Mucosa of descending colon (tissue), 3 donors: ENCODE data around the gene PAPSS1. TPM values are rescaled to one million over a fixed set of nuclear protein-coding genes. Genes with fewer than 3 reads are reported as not detected.

ENCODE experiments used
- ATAC-seq: fragments of 200-7000 bp; cut with Tn5 transposase; one replicate; pipeline ENCODE4 v1.9.1; 2020; ENCODE audit warnings: mild to moderate bottlenecking, moderate library complexity
- DNase-seq, 3 donors: peaks; one replicate each; pipeline ENCODE4 v3.0.0-alpha.2; 2020
- H3K36me3 ChIP-seq: fragments of 200-600 bp; one replicate; pipeline ENCODE4 v1.8.0; 2021; ENCODE audit warnings: low read depth, mild to moderate bottlenecking
- H3K4me1 ChIP-seq: fragments of 200-600 bp; one replicate; pipeline ENCODE4 v1.8.0; 2021; ENCODE audit warnings: low read depth, mild to moderate bottlenecking
- H3K4me3 ChIP-seq: fragments of 200-600 bp; one replicate; pipeline ENCODE4 v1.8.0; 2021; ENCODE audit warnings: mild to moderate bottlenecking
- H3K9me3 ChIP-seq: fragments of 200-600 bp; one replicate; pipeline ENCODE4 v1.8.0; 2021; ENCODE audit warnings: mild to moderate bottlenecking
- intact Hi-C, 2 donors: fragments of 100-400 bp; cut with DNase I in 1 of 2; cut with micrococcal nuclease in 1 of 2; formaldehyde crosslinking; loops; one replicate each; pipeline versions ENCODE4 v1.11.0 to v1.11.1; 2022; cut with DNase I, micrococcal nuclease
- total RNA-seq, 3 donors: library from RNA; stranded (reverse); fragmentation: NEBNext Ultra II Directional in 2 of 3; extraction: Animal tissue kit (Norgen Biotek cat#: 25700) in 2 of 3; gene quantifications; one replicate each; pipeline versions ENCODE4 v1.2.1 to v1.2.4, GENCODE V29; 2021 to 2023
- TF ChIP-seq, protein P1 (sequence below): fragments of 200-600 bp; IDR thresholded peaks from one replicate; pipeline ENCODE4 v1.8.0; 2022; ENCODE audit warnings: antibody characterized with exemption, mild to moderate bottlenecking
- donor health status: DM: no; HTN: no; CAD: no; lungs with moderate emphysema.
- donor health status: DM: no; HTN: no; CAD: no.
- donor health status: DM: no; HTN: yes; CAD: no.

The PAPSS1 gene
- total RNA-seq, 3 donors from 2014 or later = 20.3 to 26.8 (median 20.7) TPM

DNA sequence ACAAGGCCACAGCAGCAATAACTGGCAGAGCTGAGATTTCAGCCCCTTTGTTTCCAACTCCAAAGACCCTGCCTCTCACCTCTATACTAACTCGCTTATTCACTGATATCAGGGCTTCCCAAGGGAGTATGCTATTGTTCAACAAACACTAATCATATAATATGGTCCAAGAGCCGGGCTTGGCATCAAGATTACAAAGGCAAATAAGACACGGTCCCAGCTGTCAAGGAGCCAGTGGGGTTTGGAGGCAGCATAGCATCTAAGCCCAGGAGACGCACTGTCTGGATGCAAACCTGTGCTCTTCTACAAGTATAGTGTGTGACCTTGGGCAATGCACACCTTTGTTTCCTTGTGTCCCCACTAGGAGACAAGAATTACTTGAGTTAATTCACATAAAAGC lies 28.7 kb downstream of the PAPSS1 start:
- Histone ChIP-seq H3K9me3 (no peaks in the 10 kb centered on the region), H3K36me3 (no peaks in the 10 kb centered on the region), H3K4me1 (no peaks in the 10 kb centered on the region), H3K4me3 (no peak overlapping the region)
- ATAC-seq (no peak), DNase-seq (no peak)
- TF ChIP-seq, protein P1, sequence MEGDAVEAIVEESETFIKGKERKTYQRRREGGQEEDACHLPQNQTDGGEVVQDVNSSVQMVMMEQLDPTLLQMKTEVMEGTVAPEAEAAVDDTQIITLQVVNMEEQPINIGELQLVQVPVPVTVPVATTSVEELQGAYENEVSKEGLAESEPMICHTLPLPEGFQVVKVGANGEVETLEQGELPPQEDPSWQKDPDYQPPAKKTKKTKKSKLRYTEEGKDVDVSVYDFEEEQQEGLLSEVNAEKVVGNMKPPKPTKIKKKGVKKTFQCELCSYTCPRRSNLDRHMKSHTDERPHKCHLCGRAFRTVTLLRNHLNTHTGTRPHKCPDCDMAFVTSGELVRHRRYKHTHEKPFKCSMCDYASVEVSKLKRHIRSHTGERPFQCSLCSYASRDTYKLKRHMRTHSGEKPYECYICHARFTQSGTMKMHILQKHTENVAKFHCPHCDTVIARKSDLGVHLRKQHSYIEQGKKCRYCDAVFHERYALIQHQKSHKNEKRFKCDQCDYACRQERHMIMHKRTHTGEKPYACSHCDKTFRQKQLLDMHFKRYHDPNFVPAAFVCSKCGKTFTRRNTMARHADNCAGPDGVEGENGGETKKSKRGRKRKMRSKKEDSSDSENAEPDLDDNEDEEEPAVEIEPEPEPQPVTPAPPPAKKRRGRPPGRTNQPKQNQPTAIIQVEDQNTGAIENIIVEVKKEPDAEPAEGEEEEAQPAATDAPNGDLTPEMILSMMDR = no peak
- intact Hi-C loops = no loop called here

DNA sequence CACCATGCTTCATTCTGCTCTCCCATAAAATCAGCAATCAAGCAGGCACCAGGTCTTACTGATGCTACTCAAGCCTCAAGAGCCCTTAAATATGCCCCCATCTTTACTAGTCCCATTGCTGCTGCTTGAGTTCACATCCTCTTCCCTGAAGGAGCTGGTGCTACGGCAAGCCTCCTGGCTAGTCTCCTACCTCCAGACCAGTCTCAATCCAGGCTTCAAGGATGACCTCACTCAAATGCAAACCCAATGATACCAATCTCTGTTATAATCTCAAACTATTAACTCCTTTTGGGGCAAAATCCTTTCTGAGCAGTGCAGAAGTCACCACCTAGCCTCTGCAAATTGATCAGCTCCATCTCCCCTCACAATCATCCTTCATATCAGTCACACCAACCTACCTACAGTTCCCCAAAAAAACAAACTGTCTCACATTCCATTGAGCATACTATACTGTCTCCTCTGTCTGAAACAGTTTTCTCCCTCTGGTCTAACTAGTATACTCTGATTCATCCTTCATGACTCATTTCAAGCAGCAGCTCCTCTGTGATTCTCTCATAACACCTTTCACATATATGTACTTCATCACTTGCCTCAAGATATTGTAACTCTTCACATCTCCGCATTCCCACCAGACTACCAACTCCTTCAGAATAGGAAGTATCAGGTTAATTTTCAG lies 30.0 kb downstream of the PAPSS1 start:
- ATAC-seq (no peak), DNase-seq (no peak)
- intact Hi-C loops = no loop called here
- H3K4me3 ChIP-seq = no peak overlapping the region
- H3K36me3 ChIP-seq = no peaks in the 10 kb centered on the region
- H3K4me1 ChIP-seq = no peaks in the 10 kb centered on the region
- TF ChIP-seq, protein P1 = no peak
- no peaks in the 10 kb centered on the region for H3K9me3 ChIP-seq

DNA sequence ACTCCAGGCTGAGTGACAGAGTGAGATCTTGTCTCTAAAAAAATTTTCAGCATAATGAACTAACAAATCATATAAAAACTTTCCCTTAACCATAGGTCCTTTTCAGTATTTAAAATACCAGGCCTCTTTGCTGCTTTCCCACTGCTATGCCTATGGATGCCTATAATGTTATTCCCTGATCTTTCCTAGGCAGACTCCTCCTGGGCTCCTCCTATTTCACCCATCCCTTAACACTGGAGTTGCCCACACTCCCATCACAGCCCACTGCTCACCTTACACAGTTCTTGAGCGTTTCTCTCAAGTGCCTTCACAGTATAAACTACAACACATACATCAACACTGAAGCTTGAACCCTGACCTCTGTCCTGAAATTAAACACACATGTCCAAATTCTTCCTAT lies 31.6 kb downstream of the PAPSS1 start:
- Histone ChIP-seq H3K36me3 (no peaks in the 10 kb centered on the region), H3K9me3 (no peaks in the 10 kb centered on the region), H3K4me1 (no peaks in the 10 kb centered on the region), H3K4me3 (no peak overlapping the region)
- TF ChIP-seq, protein P1 = no peak
- intact Hi-C loops = no loop called here
- ATAC-seq = no peak
- DNase-seq = no peak

DNA sequence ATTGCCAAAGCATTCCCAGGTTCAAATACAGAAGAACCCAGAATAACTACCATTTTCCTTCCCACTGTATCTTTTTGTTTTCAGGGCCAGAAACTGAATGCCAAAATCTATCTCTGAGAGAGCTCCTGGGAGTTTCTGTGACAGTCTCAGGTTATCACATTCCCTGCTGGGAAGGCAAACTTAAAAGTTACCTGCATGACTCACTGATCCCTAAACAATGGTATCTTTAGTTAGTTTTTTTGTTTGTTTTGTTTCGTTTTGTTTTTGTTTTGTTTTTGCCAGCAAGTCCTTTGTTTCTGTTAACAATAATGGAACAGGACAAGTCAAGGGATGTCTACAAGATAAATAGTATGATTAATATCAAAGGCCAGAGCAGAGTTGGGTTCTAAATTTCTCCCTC lies 34.3 kb downstream of the PAPSS1 start:
- H3K36me3 ChIP-seq = no peaks in the 10 kb centered on the region

DNA sequence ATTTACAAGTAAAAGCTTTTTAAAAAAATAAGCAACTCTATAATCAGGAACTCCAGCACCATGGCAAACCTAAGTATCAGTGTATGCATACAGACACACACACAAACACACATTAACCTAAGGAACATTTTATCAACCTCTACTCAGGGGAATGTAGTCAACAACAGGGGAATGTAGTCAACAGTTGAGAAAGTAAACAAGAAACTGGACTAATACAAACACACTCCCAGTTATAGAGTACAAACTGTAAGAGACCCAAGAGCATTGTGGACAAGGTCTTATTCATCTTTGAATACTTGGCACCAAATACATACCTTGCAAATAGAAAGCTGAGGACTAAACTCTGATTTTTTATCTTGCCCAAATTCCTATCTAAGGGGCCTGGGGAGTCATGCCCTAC lies 36.2 kb downstream of the PAPSS1 start:
- H3K9me3 ChIP-seq = no peaks in the 10 kb centered on the region
- no peak overlapping the region for H3K4me3 ChIP-seq
- intact Hi-C loops = no loop called here
- no peaks in the 10 kb centered on the region for H3K4me1 ChIP-seq
- no peak for ATAC-seq
- TF ChIP-seq, protein P1 = no peak
- DNase-seq = no peak
- no peaks in the 10 kb centered on the region for H3K36me3 ChIP-seq

More for the DNA sequence above, 34.3 kb downstream of the PAPSS1 start:
- ATAC-seq = no peak
- intact Hi-C loops = no loop called here
- TF ChIP-seq, protein P1 = no peak
- Histone ChIP-seq H3K4me1 (no peaks in the 10 kb centered on the region), H3K4me3 (no peak overlapping the region), H3K9me3 (no peaks in the 10 kb centered on the region)
- no peak for DNase-seq

DNA sequence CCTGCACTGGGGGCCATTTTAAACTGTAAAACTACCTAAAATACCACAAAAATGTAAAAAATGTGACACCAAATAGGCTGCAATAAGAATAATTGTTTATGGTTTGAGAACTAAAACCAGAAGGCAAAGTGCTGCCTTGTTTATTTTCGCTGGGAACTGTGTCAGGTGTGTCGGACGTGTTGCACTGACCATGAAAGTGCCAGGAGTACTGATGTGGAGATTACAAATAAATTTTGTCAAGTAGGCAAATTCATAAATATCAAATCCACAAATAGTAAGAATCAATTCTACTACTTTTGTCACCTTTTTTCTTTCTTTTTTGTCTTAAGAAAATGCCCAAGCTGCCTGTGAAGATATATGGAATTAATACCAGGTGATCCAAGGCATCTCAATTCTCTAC lies 37.7 kb downstream of the PAPSS1 start:
- TF ChIP-seq, protein P1 = no peak
- H3K4me3 ChIP-seq = no peak overlapping the region
- no peaks in the 10 kb centered on the region for H3K4me1 ChIP-seq
- ATAC-seq = no peak
- H3K9me3 ChIP-seq = no peaks in the 10 kb centered on the region
- intact Hi-C loops = no loop called here
- no peaks in the 10 kb centered on the region for H3K36me3 ChIP-seq
- DNase-seq = no peak
